Heart right ventricle (tissue), 16 donors: ENCODE results near the gene NGDN. TPM values are rescaled to one million over a fixed set of nuclear protein-coding genes. Genes with fewer than 3 reads are reported as not detected.

Source experiments
- ATAC-seq, 8 donors: fragments of 200-7000 bp; cut with Tn5 transposase; one replicate each; pipeline ENCODE4 v1.9.1; 2020; ENCODE audit warnings: mild to moderate bottlenecking in 8 of 8, moderate library complexity in 8 of 8, moderate number of reproducible peaks in 1 of 8
- DNase-seq, 2 donors: peaks; one replicate each; pipeline ENCODE4 v3.0.0-alpha.2; 2020
- H3K27ac ChIP-seq, 10 donors: fragments of 200-600 bp; sonication (generic) in 2 of 10; one replicate each; pipeline versions ENCODE4 v1.5.0 to v1.8.0; 2020 to 2022; ENCODE audit warnings: mild to moderate bottlenecking in 3 of 10
- H3K27me3 ChIP-seq, 7 donors: fragments of 200-600 bp; one replicate each; pipeline ENCODE4 v1.8.0; 2021 to 2022; ENCODE audit warnings: mild to moderate bottlenecking in 2 of 7
- H3K36me3 ChIP-seq, 9 donors: fragments of 200-600 bp; sonication (generic) in 1 of 9; one replicate each; pipeline versions ENCODE4 v1.5.0 to v1.8.0; 2020 to 2022; ENCODE audit warnings: mild to moderate bottlenecking in 2 of 9
- H3K4me1 ChIP-seq, 9 donors: fragments of 200-600 bp; sonication (generic) in 1 of 9; one replicate each; pipeline versions ENCODE4 v1.5.0 to v1.8.0; 2020 to 2022; ENCODE audit warnings: mild to moderate bottlenecking in 4 of 9
- H3K4me3 ChIP-seq, 10 donors: fragments of 200-600 bp; sonication (generic) in 2 of 10; one replicate each; pipeline versions ENCODE4 v1.5.0 to v1.8.0; 2020 to 2022; ENCODE audit warnings: mild to moderate bottlenecking in 7 of 10, moderate library complexity in 2 of 10
- H3K9me3 ChIP-seq, 11 donors: fragments of 200-600 bp in 10 of 11; sonication (generic) in 2 of 11; one replicate each; pipeline versions ENCODE4 v1.5.0 to v1.8.0; 2013 to 2022; ENCODE audit warnings: mild to moderate bottlenecking in 2 of 11, control low read depth in 1 of 11, moderate library complexity in 1 of 11
- CTCF ChIP-seq, 9 donors: fragments of 200-600 bp; sonication (generic) in 2 of 9; IDR thresholded peaks; one replicate each; pipeline versions ENCODE4 v1.5.0 to v1.8.0; 2021 to 2022; ENCODE audit warnings: antibody characterized with exemption in 9 of 9, mild to moderate bottlenecking in 5 of 9, moderate library complexity in 1 of 9
- WGBS, 2 donors: extraction: QIAGEN DNeasy Blood & Tissue Kit; methylation state at CpG; one replicate each; pipeline ENCODE4 v1.1.7; 2013; ENCODE audit warnings: inconsistent platforms in 1 of 2; 5-methylcytosine and 5-hydroxymethylcytosine counted together
- intact Hi-C, 10 donors: fragments of 100-400 bp; cut with DNase I; formaldehyde crosslinking; loops; one replicate each; pipeline versions ENCODE4 v1.11.1 to v1.14.2; 2022
- polyA plus RNA-seq, 2 donors: library from polyadenylated mRNA; stranded (reverse); fragments of 200-250 nt; gene quantifications; one replicate each; pipeline ENCODE4 v1.2.3, GENCODE V29; 2013
- total RNA-seq, 10 donors: library from RNA; stranded (reverse); fragmentation: NEBNext Ultra II Directional in 3 of 10; extraction: Animal tissue kit (Norgen Biotek cat#: 25700) in 3 of 10; gene quantifications; one replicate each; pipeline versions ENCODE4 v1.2.1 to v1.2.4, GENCODE V29; 2021 to 2023
- donor health status: Arrhythmogenic right ventricular cardiomyopathy.
- donor health status: ischemic (EF 13 %, LVEDD 7.1; RV severe dilation, severe dysfunction).
- donor health status: healthy with polysubstance abuse.
- donor health status: DM: no; HTN: yes; CAD: no.
- donor health status: DM: no; HTN: no; CAD: no.
- donor health status: ischemic (EF 25% LVEDD 6.9; RV normal size, moderate dysfunction).
- donor health status: ischemic (EF 25% LVEDD 5.7; RV mildly dilated, moderate dysfunction).
- donor health status: healthy.
- donor health status: DM: yes; HTN: yes; CAD: no.
- donor health status: Ischemic cardiomyopathy.
- donor health status: ischemic (EF 35%, LVEDD 5.7; RV mildly dilated, moderate dysfunction).
- donor health status: nonischemic (EF 11% LVEDD 7.7; RV severe dilation, severe dysfunction).
- donor health status: DM: yes; HTN: yes; CAD: no.
- donor health status: PGD.
- donor health status: ischemic (EF 29% LVEDD 5.4; RV normal size, mild dysfunction).
- donor health status: nonischemic (EF 23%, LVEDD 6.1; RV moderate dilation, normal function).

Gene NGDN
- total and polyA plus RNA-seq, 12 donors, result 14.4 to 40.5 (median 17.9) TPM

DNA sequence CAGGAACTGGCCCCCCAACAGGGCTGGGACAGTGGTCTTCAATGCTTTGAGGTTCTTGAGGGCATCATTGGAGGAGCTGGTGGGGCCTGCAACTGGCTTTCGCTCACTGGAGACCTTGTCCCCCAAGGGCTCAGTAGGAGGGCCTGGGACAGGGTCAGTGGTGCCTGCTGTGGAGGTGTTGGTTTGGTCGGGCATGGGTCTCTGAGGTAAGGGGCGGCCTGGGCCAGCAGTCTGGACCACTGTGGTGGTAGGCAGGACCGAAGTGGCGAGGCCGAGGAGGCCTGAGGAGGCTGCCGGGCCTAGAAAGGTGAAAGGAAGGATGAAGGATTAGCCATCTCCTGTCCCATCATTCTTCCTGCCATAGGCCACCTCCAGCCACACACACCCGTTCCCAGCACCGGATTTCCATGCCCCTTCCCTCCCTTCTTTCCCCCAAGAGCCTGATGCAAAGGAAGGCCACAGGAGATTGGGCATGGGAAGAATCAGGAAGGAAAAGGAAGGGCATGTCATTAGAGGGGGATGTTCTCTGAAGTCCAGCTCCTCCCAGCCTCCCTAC lies 53.2 kb downstream of the NGDN start:
- Histone ChIP-seq H3K36me3 (no peaks in the 10 kb centered on the region), H3K9me3 (no peaks in the 10 kb centered on the region), H3K27me3 (peaks cover 0 to 5% (median 0%) of the 10 kb centered on the region in 7 donors), H3K4me1 (no peaks in the 10 kb centered on the region), H3K4me3 (no peak overlapping the region), H3K27ac (no peak overlapping the region)
- DNase-seq, result no peak
- intact Hi-C loops, result no loop called here
- no peak for TF ChIP-seq CTCF (IDR thresholded peaks at IDR 0.05)
- WGBS, 2 donors, result 85 to 88% methylated on average over 9 of the region's 9 CpGs
- ATAC-seq, result no peak

DNA sequence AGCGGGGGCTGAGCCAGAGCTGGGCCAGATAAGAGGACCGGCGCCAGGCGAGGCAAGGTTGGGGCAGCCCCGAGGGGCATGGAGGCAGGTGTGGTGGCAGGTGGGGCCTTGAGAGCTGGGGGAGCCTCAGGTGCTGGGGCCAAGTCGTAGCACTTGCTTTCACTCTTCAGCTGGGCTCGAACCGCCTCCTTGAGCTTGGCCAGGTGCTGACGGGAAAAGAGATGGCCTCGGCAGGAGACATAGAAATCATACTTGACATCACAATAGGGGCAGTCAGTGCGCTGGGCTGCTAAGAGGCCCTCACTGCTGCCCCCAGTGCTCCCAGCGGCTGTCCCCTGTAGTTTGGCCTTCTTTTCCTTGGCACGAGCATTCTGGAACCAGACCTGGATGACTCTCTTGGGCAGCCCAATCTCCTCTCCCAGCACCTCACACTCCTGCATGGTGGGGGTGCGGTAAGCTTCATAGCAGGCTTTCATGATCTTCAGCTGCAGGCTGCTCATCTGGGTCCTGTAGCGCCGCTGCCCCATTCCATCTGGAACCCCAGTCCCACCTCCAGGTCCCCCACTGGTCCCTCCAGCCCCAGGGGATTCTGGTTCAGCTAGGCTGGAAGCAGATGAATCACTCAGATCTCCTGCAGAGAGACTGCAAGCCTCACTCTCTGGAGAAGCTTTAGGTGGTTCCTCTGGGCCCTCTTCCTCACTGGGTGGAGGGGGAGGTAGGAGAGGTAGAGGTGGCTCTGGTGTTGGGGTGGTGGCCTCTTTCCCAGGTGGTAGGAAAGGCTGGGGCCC lies 53.9 kb downstream of the NGDN start:
- H3K4me1 ChIP-seq, result no peaks in the 10 kb centered on the region
- no peaks in the 10 kb centered on the region for H3K9me3 ChIP-seq
- no peak for TF ChIP-seq CTCF (IDR thresholded peaks at IDR 0.05)
- no peak for DNase-seq
- H3K36me3 ChIP-seq, result no peaks in the 10 kb centered on the region
- 90 to 93% methylated on average over 16 of the region's 16 CpGs for WGBS, 2 donors
- H3K27me3 ChIP-seq, result peaks cover 0 to 5% (median 0%) of the 10 kb centered on the region in 7 donors
- intact Hi-C loops, result no loop called here
- ATAC-seq, result no peak
- H3K27ac ChIP-seq, result no peak overlapping the region
- no peak overlapping the region for H3K4me3 ChIP-seq

DNA sequence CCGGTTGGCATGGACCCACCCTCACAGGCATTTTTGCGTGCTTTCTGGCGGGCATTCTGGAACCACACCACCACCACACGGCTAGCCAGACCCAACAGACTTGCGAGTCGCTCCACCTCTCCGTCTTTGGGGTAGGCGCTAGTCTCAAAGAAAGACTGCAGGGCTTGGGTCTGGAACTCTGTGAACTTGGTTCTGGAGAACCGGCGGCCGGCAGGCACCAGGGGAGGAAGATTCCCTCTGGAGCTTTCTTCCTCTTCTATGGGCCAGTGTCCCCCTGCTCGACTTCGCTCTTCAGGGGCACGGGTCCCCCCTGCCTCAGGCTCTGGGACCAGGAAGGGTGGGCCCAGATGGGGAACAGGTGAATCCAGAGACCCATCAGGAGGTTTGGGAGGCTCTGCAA lies 55.5 kb downstream of the NGDN start:
- H3K36me3 ChIP-seq, result no peaks in the 10 kb centered on the region
- H3K9me3 ChIP-seq, result no peaks in the 10 kb centered on the region
- no peak for DNase-seq
- no peak overlapping the region for H3K27ac ChIP-seq
- H3K27me3 ChIP-seq, result peaks cover 0 to 5% (median 0%) of the 10 kb centered on the region in 7 donors
- 95 to 96% methylated on average over 14 of the region's 14 CpGs for WGBS, 2 donors
- no peak overlapping the region for H3K4me3 ChIP-seq
- H3K4me1 ChIP-seq, result no peaks in the 10 kb centered on the region
- intact Hi-C loops, result no loop called here
- TF ChIP-seq CTCF (IDR thresholded peaks at IDR 0.05), result no peak
- ATAC-seq, result no peak

DNA sequence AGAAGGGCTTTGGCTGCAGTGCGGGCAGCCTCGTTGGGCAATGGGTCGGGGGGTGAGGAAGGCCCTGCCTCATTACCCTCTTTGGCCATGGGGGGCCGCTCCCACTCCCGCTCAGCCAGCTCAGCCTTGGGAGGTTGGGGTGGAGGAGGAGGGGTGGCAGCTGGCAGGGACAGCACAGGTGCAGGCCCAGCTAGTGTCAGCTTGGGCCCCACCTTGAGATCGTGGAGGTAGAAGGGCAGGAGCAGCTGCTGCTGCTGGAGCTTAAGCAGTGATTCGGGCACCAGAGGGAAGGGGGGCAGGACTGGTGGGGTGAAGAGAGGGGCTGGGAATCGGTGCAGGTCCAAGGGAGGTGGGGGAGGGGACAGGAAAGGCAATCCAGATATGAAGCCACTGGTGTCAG lies 56.1 kb downstream of the NGDN start:
- intact Hi-C loops, result no loop called here
- ATAC-seq, result no peak

More for the DNA sequence above, 56.1 kb downstream of the NGDN start:
- no peaks in the 10 kb centered on the region for H3K9me3 ChIP-seq
- no peaks in the 10 kb centered on the region for H3K36me3 ChIP-seq
- DNase-seq, result no peak
- peaks cover 0 to 3% (median 0%) of the 10 kb centered on the region in 7 donors for H3K27me3 ChIP-seq
- no peak overlapping the region for H3K4me3 ChIP-seq
- H3K4me1 ChIP-seq, result peaks cover 0 to 5% (median 0%) of the 10 kb centered on the region in 9 donors
- no peak overlapping the region for H3K27ac ChIP-seq
- no peak for TF ChIP-seq CTCF (IDR thresholded peaks at IDR 0.05)
- WGBS, 2 donors, result 83% methylated on average over 8 of the region's 8 CpGs

Other genes with a start within 250 kb of the NGDN start
- not detected for gene RNF212B, start 231.8 kb upstream of the NGDN start, total RNA-seq
- gene RNF212B, start 231.8 kb upstream of the NGDN start, polyA plus RNA-seq, result not detected
- 10 to 100 TPM in 4 of 10 donors, 1 to 10 TPM in 6; 5.7 to 13.4 (median 9.5) TPM for gene HOMEZ, start 183.6 kb upstream of the NGDN start, total RNA-seq
- 1 to 10 TPM; 7.0 to 7.3 TPM for gene HOMEZ, start 183.6 kb upstream of the NGDN start, polyA plus RNA-seq
- 1 to 10 TPM; 4.5 to 9.3 (median 6.6) TPM for gene PPP1R3E, start 166.8 kb upstream of the NGDN start, total RNA-seq
- gene PPP1R3E, start 166.8 kb upstream of the NGDN start, polyA plus RNA-seq, result 10 to 100 TPM in 1 of 2 donors, 1 to 10 TPM in 1; 2.3 to 20.6 TPM
- 10 to 100 TPM; 33.3 to 44.9 (median 38.2) TPM for gene BCL2L2, start 162.9 kb upstream of the NGDN start, total RNA-seq
- gene BCL2L2, start 162.9 kb upstream of the NGDN start, polyA plus RNA-seq, result 10 to 100 TPM; 16.8 to 22.4 TPM
- gene PABPN1, start 148.2 kb upstream of the NGDN start, total RNA-seq, result 10 to 100 TPM; 57.0 to 96.1 (median 67.8) TPM
- 100 to 1,000 TPM in 1 of 2 donors, 10 to 100 TPM in 1; 67.0 to 196 TPM for gene PABPN1, start 148.2 kb upstream of the NGDN start, polyA plus RNA-seq
- 10 to 100 TPM in 4 of 10 donors, 1 to 10 TPM in 6; 4.8 to 18.9 (median 9.6) TPM for gene SLC22A17, start 116.8 kb upstream of the NGDN start, total RNA-seq
- 10 to 100 TPM in 1 of 2 donors, 1 to 10 TPM in 1; 9.9 to 10.6 TPM for gene SLC22A17, start 116.8 kb upstream of the NGDN start, polyA plus RNA-seq
- gene EFS, start 104.5 kb upstream of the NGDN start, total RNA-seq, result 1 to 10 TPM; 1.1 to 3.7 (median 2.2) TPM
- gene EFS, start 104.5 kb upstream of the NGDN start, polyA plus RNA-seq, result 1 to 10 TPM; 3.7 to 6.0 TPM
- gene IL25, start 96.9 kb upstream of the NGDN start, total RNA-seq, result under 1 TPM in 1 of 10 donors, not detected in 9; 0.29 TPM
- not detected for gene IL25, start 96.9 kb upstream of the NGDN start, polyA plus RNA-seq
- under 1 TPM in 3 of 10 donors, not detected in 7; 0.32 to 0.53 (median 0.49) TPM for gene CMTM5, start 92.7 kb upstream of the NGDN start, total RNA-seq
- gene CMTM5, start 92.7 kb upstream of the NGDN start, polyA plus RNA-seq, result 1 to 10 TPM; 2.9 to 5.3 TPM
- 1,000 to 10,000 TPM in 2 of 10 donors, 100 to 1,000 TPM in 6, 10 to 100 TPM in 2; 76.6 to 7,525 (median 125) TPM for gene MYH6, start 61.4 kb upstream of the NGDN start, total RNA-seq
- gene MYH6, start 61.4 kb upstream of the NGDN start, polyA plus RNA-seq, result 1,000 to 10,000 TPM; 3,967 to 5,106 TPM
- gene MYH7, start 34.0 kb upstream of the NGDN start, total RNA-seq, result over 10,000 TPM in 9 of 10 donors, 1,000 to 10,000 TPM in 1; 7,779 to 22,607 (median 19,145) TPM
- gene MYH7, start 34.0 kb upstream of the NGDN start, polyA plus RNA-seq, result 1,000 to 10,000 TPM in 1 of 2 donors, 100 to 1,000 TPM in 1; 641 to 7,351 TPM
- gene ZFHX2, start 82.1 kb downstream of the NGDN start, total RNA-seq, result 1 to 10 TPM in 5 of 10 donors, under 1 TPM in 5; 0.57 to 1.9 (median 1.1) TPM
- 1 to 10 TPM in 1 of 2 donors, under 1 TPM in 1; 0.25 to 1.0 TPM for gene ZFHX2, start 82.1 kb downstream of the NGDN start, polyA plus RNA-seq
- gene THTPA, start 86.6 kb downstream of the NGDN start, total RNA-seq, result 10 to 100 TPM; 15.8 to 27.9 (median 18.0) TPM
- 10 to 100 TPM in 1 of 2 donors, 1 to 10 TPM in 1; 8.7 to 20.8 TPM for gene THTPA, start 86.6 kb downstream of the NGDN start, polyA plus RNA-seq
- gene AP1G2, start 98.1 kb downstream of the NGDN start, total RNA-seq, result 10 to 100 TPM in 5 of 10 donors, 1 to 10 TPM in 5; 6.6 to 19.9 (median 9.9) TPM
- 10 to 100 TPM; 10.4 to 58.5 TPM for gene AP1G2, start 98.1 kb downstream of the NGDN start, polyA plus RNA-seq
- gene JPH4, start 109.1 kb downstream of the NGDN start, total RNA-seq, result under 1 TPM in 9 of 10 donors, not detected in 1; 0.06 to 0.38 (median 0.15) TPM
- under 1 TPM; 0.07 to 0.22 TPM for gene JPH4, start 109.1 kb downstream of the NGDN start, polyA plus RNA-seq
- not detected for gene DHRS2, start 166.7 kb downstream of the NGDN start, total RNA-seq
- gene DHRS2, start 166.7 kb downstream of the NGDN start, polyA plus RNA-seq, result under 1 TPM in 1 of 2 donors, not detected in 1; 0.07 TPM